Testis (tissue), 3 donors: ENCODE results near the gene ZNF396. TPM values are rescaled to one million over a fixed set of nuclear protein-coding genes. Genes with fewer than 3 reads are reported as not detected.

Experiments used
- DNase-seq: peaks from one replicate; pipeline ENCODE4 v3.0.0-alpha.2; 2019
- H3K27ac ChIP-seq, 2 donors: fragments of 200-600 bp; sonication (generic); one replicate each; pipeline ENCODE4 v1.5.1; 2019
- H3K27me3 ChIP-seq: fragments of 200-600 bp; sonication (generic); one replicate; pipeline ENCODE4 v1.5.1; 2019
- H3K36me3 ChIP-seq: fragments of 200-600 bp; sonication (generic); one replicate; pipeline ENCODE4 v1.5.1; 2017; ENCODE audit warnings: low read depth; ENCODE audit errors: missing control alignments
- H3K4me1 ChIP-seq: fragments of 200-600 bp; sonication (generic); one replicate; pipeline ENCODE4 v1.5.1; 2019
- H3K4me3 ChIP-seq, 2 donors: fragments of 200-600 bp; sonication (generic); one replicate each; pipeline ENCODE4 v1.5.1; 2017 to 2019
- H3K9me3 ChIP-seq: fragments of 200-600 bp; sonication (generic); one replicate; pipeline ENCODE4 v1.5.1; 2017
- POLR2A ChIP-seq: fragments of 450-650 bp; IDR thresholded peaks from one replicate; pipeline ENCODE4 v1.6.1; 2017; ENCODE audit warnings: antibody characterized with exemption, mild to moderate bottlenecking, moderate library complexity
- WGBS, 2 donors: methylation state at CpG; one replicate each; pipeline ENCODE4 v1.1.5; 2018; 5-methylcytosine and 5-hydroxymethylcytosine counted together
- intact Hi-C: fragments of 100-400 bp; cut with DNase I; formaldehyde crosslinking; loops from one replicate; pipeline ENCODE4 v1.15.1; 2023; ENCODE audit warnings: low total_unique reads
- polyA plus RNA-seq: library from polyadenylated mRNA; stranded (reverse); fragments of 350-450 nt; fragmentation: Illumina TruSeq; extraction: RNeasy Lipid Tissue Mini Kit (QIAGEN cat#74804); gene quantifications from one replicate; pipeline ENCODE4 v1.2.3, GENCODE V29; 2014; ENCODE audit warnings: low read depth, low replicate concordance; ENCODE audit not compliant: insufficient read depth
- total RNA-seq, 2 donors: library from RNA; depleted of rRNA; stranded (reverse); fragments of >200 nt; gene quantifications; one replicate each; pipeline ENCODE4 v1.2.3, GENCODE V29; 2016
- TF ChIP-seq, protein P1 (sequence below), 3 experiments: fragments of 450-650 bp in 2 of 3; fragments of 200-600 bp in 1 of 3; sonication (generic) in 1 of 3; IDR thresholded peaks; one replicate each; pipeline ENCODE4 v1.5.1; 2016 to 2019; ENCODE audit warnings: antibody characterized with exemption in 3 of 3, mild to moderate bottlenecking in 2 of 3, moderate library complexity in 1 of 3

The ZNF396 gene
- total and polyA plus RNA-seq, 3 donors from 2014 or later, result 3.7 to 9.3 (median 7.3) TPM

DNA sequence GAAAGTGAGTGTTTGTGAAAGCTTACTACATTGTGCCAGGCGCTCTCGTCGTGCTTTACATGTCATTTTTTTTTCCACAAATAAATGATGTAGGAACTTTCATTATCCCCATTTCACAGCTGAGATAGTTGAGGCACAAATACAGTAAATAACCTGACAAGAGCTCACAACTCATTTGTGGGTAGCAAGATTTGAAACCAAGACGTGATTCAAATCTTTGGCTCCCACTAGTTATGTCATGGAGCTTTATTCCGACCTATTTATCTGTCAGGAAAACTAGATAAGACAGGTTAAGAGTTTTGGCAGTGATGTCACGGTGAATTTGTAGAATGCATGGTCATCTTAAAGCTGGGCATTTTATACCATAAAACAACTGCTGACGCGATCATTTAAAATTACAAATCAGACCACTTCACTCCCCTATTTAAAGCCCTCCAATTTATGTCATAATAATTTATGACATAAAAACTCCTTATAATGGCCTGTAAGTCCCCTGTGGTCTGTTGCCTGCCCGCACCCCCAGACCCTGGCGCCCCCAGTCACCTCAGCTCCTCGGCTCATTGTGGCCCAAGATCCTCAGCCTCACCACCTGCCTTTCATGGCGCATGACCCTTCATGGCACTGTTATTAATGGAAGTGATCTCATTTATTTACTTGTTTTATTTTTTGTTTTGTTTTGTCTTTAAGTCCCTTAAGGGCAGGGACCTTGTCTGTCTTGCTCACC lies 32.2 kb downstream of the ZNF396 start:
- 32 to 35% methylated on average over 12 of the region's 12 CpGs for WGBS, 2 donors
- Histone ChIP-seq H3K4me1 (peaks cover 18% of the 10 kb centered on the region), H3K4me3 (peak overlapping the region; percentile 98 to 99), H3K27me3 (no peaks in the 10 kb centered on the region), H3K9me3 (no peaks in the 10 kb centered on the region), H3K27ac (peak overlapping the region; percentile 99), H3K36me3 (no peaks in the 10 kb centered on the region)
- TF ChIP-seq, protein P1, sequence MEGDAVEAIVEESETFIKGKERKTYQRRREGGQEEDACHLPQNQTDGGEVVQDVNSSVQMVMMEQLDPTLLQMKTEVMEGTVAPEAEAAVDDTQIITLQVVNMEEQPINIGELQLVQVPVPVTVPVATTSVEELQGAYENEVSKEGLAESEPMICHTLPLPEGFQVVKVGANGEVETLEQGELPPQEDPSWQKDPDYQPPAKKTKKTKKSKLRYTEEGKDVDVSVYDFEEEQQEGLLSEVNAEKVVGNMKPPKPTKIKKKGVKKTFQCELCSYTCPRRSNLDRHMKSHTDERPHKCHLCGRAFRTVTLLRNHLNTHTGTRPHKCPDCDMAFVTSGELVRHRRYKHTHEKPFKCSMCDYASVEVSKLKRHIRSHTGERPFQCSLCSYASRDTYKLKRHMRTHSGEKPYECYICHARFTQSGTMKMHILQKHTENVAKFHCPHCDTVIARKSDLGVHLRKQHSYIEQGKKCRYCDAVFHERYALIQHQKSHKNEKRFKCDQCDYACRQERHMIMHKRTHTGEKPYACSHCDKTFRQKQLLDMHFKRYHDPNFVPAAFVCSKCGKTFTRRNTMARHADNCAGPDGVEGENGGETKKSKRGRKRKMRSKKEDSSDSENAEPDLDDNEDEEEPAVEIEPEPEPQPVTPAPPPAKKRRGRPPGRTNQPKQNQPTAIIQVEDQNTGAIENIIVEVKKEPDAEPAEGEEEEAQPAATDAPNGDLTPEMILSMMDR (IDR thresholded peaks at IDR 0.05), result peak in 1 of 3 experiments; percentile 6
- no peak for TF ChIP-seq POLR2A
- DNase-seq, result peak; percentile 27
- intact Hi-C loops, result loop anchor here (10.0 kb wide), 1 partner anchor 90 kb away; no protein-coding TSS in a partner anchor

DNA sequence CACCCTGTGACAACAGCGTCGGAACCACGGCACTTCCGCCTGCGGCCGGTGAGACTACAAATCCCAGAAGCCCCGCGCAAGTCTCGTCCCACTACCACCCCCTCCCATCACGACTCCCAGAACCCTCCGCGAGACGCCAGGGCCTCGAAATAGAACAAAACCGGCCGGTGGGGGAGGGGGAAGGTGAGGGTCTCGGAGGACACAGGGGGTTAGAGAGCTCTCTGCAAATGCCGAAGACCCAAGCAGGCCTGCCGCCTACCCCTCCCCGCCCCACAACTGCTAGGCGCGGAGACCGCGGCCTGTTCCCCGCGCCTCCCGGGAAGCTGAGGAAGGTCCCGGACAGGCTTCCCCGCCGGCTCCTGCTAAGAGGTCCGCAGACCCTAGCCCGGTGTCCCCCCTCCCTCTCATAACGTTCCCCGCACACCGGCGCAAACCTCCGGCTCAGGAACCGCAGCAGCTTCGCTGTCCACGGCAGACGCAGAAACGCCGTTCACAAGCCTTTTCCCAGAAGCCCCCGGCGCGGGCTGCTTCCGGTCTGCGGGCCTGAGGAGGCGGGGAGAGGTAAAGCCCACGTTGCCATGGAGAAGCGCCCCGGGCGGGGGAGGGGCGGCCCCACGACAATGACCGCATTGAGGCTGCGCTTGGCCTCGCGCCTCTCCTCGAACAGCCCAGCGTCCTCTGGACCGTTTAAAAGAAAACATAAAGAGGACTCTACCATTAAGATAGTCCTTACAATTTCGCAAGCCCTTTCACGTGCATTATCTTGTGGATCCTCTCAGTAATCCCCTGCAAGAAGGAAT lies 33.0 kb downstream of the ZNF396 start, which contains the start of gene ZNF24:
TSS of gene ZNF24 (minus strand) at position 485 of the 800 bp plus-strand sequence. CDS start 3,770 bp downstream, outside the sequence.
- H3K36me3 ChIP-seq, result no peaks in the 10 kb centered on the region
- WGBS, 2 donors, result 0% methylated on average over 20 to 48 of the region's 64 CpGs
- peak; percentile 12 for TF ChIP-seq POLR2A
- TF ChIP-seq, protein P1 (IDR thresholded peaks at IDR 0.05), result no peak
- peak within 1 kb of the TSS; percentile 98 to 99 for H3K4me3 ChIP-seq
- H3K27me3 ChIP-seq, result no peaks in the 10 kb centered on the region
- peak within 1 kb of the TSS; percentile 99 for H3K27ac ChIP-seq
- no peaks in the 10 kb centered on the region for H3K9me3 ChIP-seq
- intact Hi-C loops, result loop anchor here (10.0 kb wide), 1 partner anchor 89 kb away; no protein-coding TSS in a partner anchor
- DNase-seq, result peak; percentile 98
- peaks cover 18% of the 10 kb centered on the region for H3K4me1 ChIP-seq

DNA sequence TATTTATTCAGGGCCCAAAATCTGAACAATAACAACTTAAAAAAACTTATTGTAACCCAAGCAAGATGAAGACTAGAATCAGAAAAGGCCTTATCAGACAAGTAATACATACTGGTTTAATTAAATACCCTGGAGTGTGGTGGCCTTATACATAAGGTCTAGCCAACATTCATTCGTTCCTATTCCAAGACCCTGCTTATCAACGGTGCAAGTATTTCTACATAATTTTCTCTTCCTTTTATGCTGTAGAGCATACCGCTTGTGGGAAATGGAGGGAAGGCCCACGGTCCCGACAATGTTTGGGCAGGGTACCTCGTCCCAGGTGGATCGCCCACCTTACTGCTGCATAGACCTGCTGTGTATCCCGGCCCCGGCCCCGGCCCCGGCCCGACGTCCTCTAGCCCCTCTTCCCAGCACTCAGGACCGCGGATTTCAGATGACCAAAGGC lies 33.6 kb downstream of the ZNF396 start:
- peak overlapping the region; percentile 98 to 99 for H3K4me3 ChIP-seq
- DNase-seq, result no peak

DNA sequence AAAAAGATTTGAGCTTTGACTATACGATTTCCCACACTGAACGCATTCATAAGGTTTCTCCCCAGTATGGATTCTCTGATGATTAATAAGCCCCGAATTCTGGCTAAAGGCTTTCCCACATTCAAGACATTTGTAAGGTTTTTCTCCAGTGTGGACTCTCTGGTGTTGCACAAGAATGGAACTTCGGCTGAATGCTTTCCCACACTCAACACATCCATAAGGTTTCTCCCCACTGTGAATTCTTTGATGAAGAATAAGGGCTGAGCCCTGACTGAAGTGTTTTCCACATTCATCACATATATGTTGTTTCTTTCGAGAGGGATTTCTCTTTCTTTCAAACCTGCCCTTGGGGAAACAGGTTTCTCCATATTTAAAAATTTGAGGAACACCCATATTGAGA lies 39.9 kb downstream of the ZNF396 start:
- no peaks in the 10 kb centered on the region for H3K9me3 ChIP-seq
- H3K4me3 ChIP-seq, result no peak overlapping the region
- no peak for TF ChIP-seq POLR2A
- TF ChIP-seq, protein P1 (IDR thresholded peaks at IDR 0.05), result no peak
- intact Hi-C loops, result no loop called here
- 91 to 92% methylated on average over 5 of the region's 5 CpGs for WGBS, 2 donors
- DNase-seq, result no peak
- H3K36me3 ChIP-seq, result no peaks in the 10 kb centered on the region
- H3K27me3 ChIP-seq, result no peaks in the 10 kb centered on the region
- H3K4me1 ChIP-seq, result peaks cover 2% of the 10 kb centered on the region
- H3K27ac ChIP-seq, result no peak overlapping the region

More for the DNA sequence above, 33.6 kb downstream of the ZNF396 start:
- Histone ChIP-seq H3K9me3 (no peaks in the 10 kb centered on the region), H3K36me3 (no peaks in the 10 kb centered on the region), H3K4me1 (peaks cover 18% of the 10 kb centered on the region), H3K27me3 (no peaks in the 10 kb centered on the region), H3K27ac (peak overlapping the region; percentile 99)
- TF ChIP-seq POLR2A, result no peak
- TF ChIP-seq, protein P1 (IDR thresholded peaks at IDR 0.05), result no peak
- intact Hi-C loops, result loop anchor here (10.0 kb wide), 1 partner anchor 89 kb away; no protein-coding TSS in a partner anchor
- 0 to 4% methylated on average over 9 to 15 of the region's 15 CpGs for WGBS, 2 donors
